ENCODE results near the gene TMEM116. TPM values are rescaled to one million over a fixed set of nuclear protein-coding genes. Genes with fewer than 3 reads are reported as not detected.

TMEM116 gene
- total and polyA plus RNA-seq, 10 of the 15 experiments (the other 5 are each of a cell fraction or from before 2014, with no cell fraction given): 6.0 to 25.7 (median 8.5) TPM

GRCh38 chr12:112029301-112029700 lies 16.3 kb upstream of the TMEM116 start (continued):
- TF ChIP-seq MEF2B (IDR thresholded peaks at IDR 0.05; ENCODE audit: partially characterized antibody, poor library complexity, severe bottlenecking) (no peak), STAT3 (IDR thresholded peaks at IDR 0.05; ENCODE audit: low read depth, low read length) (no peak)

GRCh38 chr12:112025808-112026375 lies 12.9 kb upstream of the TMEM116 start:
- Histone ChIP-seq H3K9ac (ENCODE audit: control insufficient read depth, insufficient read depth, low read length) (no peak overlapping the region; the same call in 1 of the 2 replicates), H2AFZ (ENCODE audit: control insufficient read depth, low read depth, low read length) (no peak overlapping the region), H3K9me3 (replicated peaks; ENCODE audit: control insufficient read depth, insufficient read depth, low read length) (no peaks in the 10 kb centered on the region), H3K27ac (ENCODE audit: control insufficient read depth, insufficient read depth) (no peak overlapping the region; the same call in 1 of the 2 replicates), H3K27me3 (replicated peaks in 1 of 2; ENCODE audit: control insufficient read depth in 2 of 2, insufficient read depth in 2 of 2, low read length in 1 of 2) (no peaks in the 10 kb centered on the region), H3K36me3 (ENCODE audit: control insufficient read depth in 2 of 2, insufficient read depth in 2 of 2, low read length in 1 of 2) (peaks cover 9 to 34% of the 10 kb centered on the region in 2 experiments), H3K4me2 (ENCODE audit: control insufficient read depth, insufficient read depth) (no peak overlapping the region), H4K20me1 (ENCODE audit: control insufficient read depth, insufficient read depth) (peaks cover 9% of the 10 kb centered on the region; the same call in 1 of the 2 replicates), H3K4me3 (no peak overlapping the region), H3K4me1 (ENCODE audit: control insufficient read depth, insufficient read depth, low read length) (peaks cover 6% of the 10 kb centered on the region), H3K79me2 (ENCODE audit: control insufficient read depth, insufficient read depth, low read length) (peaks cover 3% of the 10 kb centered on the region)
- ChIA-PET SMC1A (ENCODE audit: uncharacterized antibody, unreplicated experiment) (interaction anchor here (1.7 kb wide), 1 partner anchor 81 kb away, joined by 5 read pairs; no protein-coding TSS in a partner anchor), CTCF (interaction anchor here (1.5 to 1.6 kb wide), 2 partner anchors 11 to 13 kb away, joined by 3 to 5 read pairs; partner anchors contain the start of genes ERP29 and TMEM116), POLR2A (interaction anchor here (1.6 kb wide), 1 partner anchor 10 kb away, joined by 4 read pairs; no protein-coding TSS in a partner anchor), RAD21 (ENCODE audit: unreplicated experiment) (no interaction called here)
- 26% methylated on average over 4 of the region's 4 CpGs for WGBS (ENCODE audit: insufficient coverage, insufficient replicate concordance, low lambda C conversion rate, missing lambda C conversion rate)
- ATAC-seq: peak; percentile 60
- TF ChIP-seq POLR2AphosphoS2 (IDR thresholded peaks at IDR 0.05; ENCODE audit: low read depth, low read length) (0 out of 2 replicates have a peak, but pooled peaks have one; percentile 20), MYC (IDR thresholded peaks at IDR 0.05; ENCODE audit: insufficient read depth, insufficient read length, insufficient replicate concordance, low read length, severe bottlenecking) (no peak)
- intact Hi-C loops (cut with micrococcal nuclease; ENCODE audit: unreplicated experiment): loop anchor here (5.0 kb wide), 1 partner anchor 79 kb away; no protein-coding TSS in a partner anchor
- BruUV-seq (replicated peaks): no TSS peak
- in situ Hi-C loops (cut with MboI): no loop called here
- peak; percentile 38 for FAIRE-seq
- DNase-seq (ENCODE audit: low read depth, low spot score): no peak

Data from GM12878 (cell line).